ENCODE results near the gene SPTB. TPM values are rescaled to one million over a fixed set of nuclear protein-coding genes. Genes with fewer than 3 reads are reported as not detected.

The SPTB gene
- total RNA-seq, 4 donors from 2014 or later: 0.13 to 3.8 (median 1.5) TPM

- Histone ChIP-seq H3K27ac (no peak overlapping the region), H3K36me3 (no peaks in the 10 kb centered on the region), H3K4me1 (no peaks in the 10 kb centered on the region), H3K27me3 (peaks cover 0 to 13% (median 0%) of the 10 kb centered on the region in 4 donors), H3K9me3 (no peaks in the 10 kb centered on the region), H3K4me3 (no peak overlapping the region)
- 94% methylated on average over 3 of the region's 11 CpGs; no CpG with 5 or more reads in 1 of the 2 donors for WGBS, 2 donors
- intact Hi-C loops (cut with DNase I): no loop called here
- no peak for TF ChIP-seq CTCF (IDR thresholded peaks at IDR 0.05)
- TF ChIP-seq POLR2A (IDR thresholded peaks at IDR 0.05): no peak
- DNase-seq: no peak
Observed at GRCh38 chr14:64796369-64796768, 83.3 kb downstream of the SPTB start.

GRCh38 chr14:64795921-64796320 is 83.8 kb downstream of the SPTB start:
- H3K4me3 ChIP-seq: no peak overlapping the region
- H3K27ac ChIP-seq: no peak overlapping the region
- no peaks in the 10 kb centered on the region for H3K9me3 ChIP-seq
- no peak for DNase-seq
- H3K36me3 ChIP-seq: no peaks in the 10 kb centered on the region
- peaks cover 0 to 13% (median 0%) of the 10 kb centered on the region in 4 donors for H3K27me3 ChIP-seq
- TF ChIP-seq POLR2A (IDR thresholded peaks at IDR 0.05) (no peak), CTCF (IDR thresholded peaks at IDR 0.05) (no peak)
- H3K4me1 ChIP-seq: no peaks in the 10 kb centered on the region
- WGBS, 2 donors: 68 to 75% methylated on average over 3 of the region's 3 CpGs
- intact Hi-C loops (cut with DNase I): no loop called here

GRCh38 chr14:64795211-64795610 is 84.5 kb downstream of the SPTB start:
- intact Hi-C loops (cut with DNase I): no loop called here
- 90 to 91% methylated on average over 9 to 10 of the region's 16 CpGs for WGBS, 2 donors

GRCh38 chr14:64792871-64793560 is 86.7 kb downstream of the SPTB start:
- H3K4me1 ChIP-seq: peaks cover 0 to 8% (median 0%) of the 10 kb centered on the region in 3 donors
- H3K27me3 ChIP-seq: peaks cover 0 to 13% (median 0%) of the 10 kb centered on the region in 4 donors
- no peak overlapping the region for H3K4me3 ChIP-seq
- H3K9me3 ChIP-seq: no peaks in the 10 kb centered on the region
- H3K36me3 ChIP-seq: no peaks in the 10 kb centered on the region
- H3K27ac ChIP-seq: no peak overlapping the region
- DNase-seq: no peak
- intact Hi-C loops (cut with DNase I): no loop called here
- WGBS, 2 donors: 81 to 93% methylated on average over 12 to 20 of the region's 26 CpGs
- TF ChIP-seq CTCF (IDR thresholded peaks at IDR 0.05) (no peak), POLR2A (IDR thresholded peaks at IDR 0.05) (no peak)

More at GRCh38 chr14:64795211-64795610, 84.5 kb downstream of the SPTB start:
- H3K27ac ChIP-seq: no peak overlapping the region
- no peak for TF ChIP-seq POLR2A (IDR thresholded peaks at IDR 0.05)
- TF ChIP-seq CTCF (IDR thresholded peaks at IDR 0.05): no peak
- peaks cover 0 to 13% (median 0%) of the 10 kb centered on the region in 4 donors for H3K27me3 ChIP-seq
- no peak overlapping the region for H3K4me3 ChIP-seq
- no peak for DNase-seq
- H3K9me3 ChIP-seq: no peaks in the 10 kb centered on the region
- H3K36me3 ChIP-seq: no peaks in the 10 kb centered on the region
- H3K4me1 ChIP-seq: no peaks in the 10 kb centered on the region

- no peak for DNase-seq
- H3K9me3 ChIP-seq: no peaks in the 10 kb centered on the region
- H3K4me1 ChIP-seq: peaks cover 0 to 8% (median 0%) of the 10 kb centered on the region in 3 donors
- 84% methylated on average over 4 of the region's 4 CpGs; no CpG with 5 or more reads in 1 of the 2 donors for WGBS, 2 donors
- H3K27ac ChIP-seq: no peak overlapping the region
- no peak overlapping the region for H3K4me3 ChIP-seq
- H3K27me3 ChIP-seq: peaks cover 0 to 13% (median 0%) of the 10 kb centered on the region in 4 donors
- TF ChIP-seq CTCF (IDR thresholded peaks at IDR 0.05) (no peak), POLR2A (IDR thresholded peaks at IDR 0.05) (no peak)
- H3K36me3 ChIP-seq: no peaks in the 10 kb centered on the region
- intact Hi-C loops (cut with DNase I): no loop called here
Observed at GRCh38 chr14:64792231-64792630, 87.5 kb downstream of the SPTB start.

Data from esophagus squamous epithelium (tissue), 5 donors.